ENCODE measurements around the gene STPG2. TPM values are rescaled to one million over a fixed set of nuclear protein-coding genes. Genes with fewer than 3 reads are reported as not detected.

Gene STPG2
- total and polyA plus RNA-seq, 3 donors from 2014 or later = 2.6 to 3.7 (median 2.7) TPM

- no peaks in the 10 kb centered on the region for H3K4me1 ChIP-seq
- no peak overlapping the region for H3K4me3 ChIP-seq
- no peaks in the 10 kb centered on the region for H3K9me3 ChIP-seq
- H3K36me3 ChIP-seq (ENCODE audit: low read depth, missing control alignments) = no peaks in the 10 kb centered on the region
- H3K27me3 ChIP-seq = no peaks in the 10 kb centered on the region
- H3K27ac ChIP-seq = no peak overlapping the region
- intact Hi-C loops (cut with DNase I; ENCODE audit: low total_unique reads) = no loop called here
- TF ChIP-seq POLR2A (IDR thresholded peaks at IDR 0.05) = no peak
- TF ChIP-seq CTCF (IDR thresholded peaks at IDR 0.05) = no peak
- DNase-seq = no peak
- 82 to 93% methylated on average over 2 of the region's 2 CpGs for WGBS, 2 donors
Observed at GRCh38 chr4:97774347-97774989, 368.8 kb downstream of the STPG2 start.

- intact Hi-C loops (cut with DNase I; ENCODE audit: low total_unique reads) = no loop called here
- H3K4me3 ChIP-seq = no peak overlapping the region
- no peaks in the 10 kb centered on the region for H3K36me3 ChIP-seq (ENCODE audit: low read depth, missing control alignments)
- WGBS, 2 donors = 48 to 68% methylated on average over 1 of the region's 1 CpG
- TF ChIP-seq CTCF (IDR thresholded peaks at IDR 0.05) = no peak
- TF ChIP-seq POLR2A (IDR thresholded peaks at IDR 0.05) = no peak
- H3K27ac ChIP-seq = no peak overlapping the region
- H3K9me3 ChIP-seq = no peaks in the 10 kb centered on the region
- no peaks in the 10 kb centered on the region for H3K4me1 ChIP-seq
- H3K27me3 ChIP-seq = no peaks in the 10 kb centered on the region
- no peak for DNase-seq
Observed at GRCh38 chr4:97770222-97770621, 373.1 kb downstream of the STPG2 start.

GRCh38 chr4:97762115-97762512, 381.2 kb downstream of the STPG2 start:
- WGBS, 2 donors = 31 to 38% methylated on average over 1 of the region's 1 CpG

GRCh38 chr4:97761445-97762114, 381.7 kb downstream of the STPG2 start:
- H3K36me3 ChIP-seq (ENCODE audit: low read depth, missing control alignments) = no peaks in the 10 kb centered on the region
- DNase-seq = no peak
- peaks cover 3% of the 10 kb centered on the region for H3K4me1 ChIP-seq
- H3K27me3 ChIP-seq = no peaks in the 10 kb centered on the region
- 52 to 59% methylated on average over 2 of the region's 2 CpGs for WGBS, 2 donors
- intact Hi-C loops (cut with DNase I; ENCODE audit: low total_unique reads) = no loop called here
- no peak overlapping the region for H3K27ac ChIP-seq
- no peak overlapping the region for H3K4me3 ChIP-seq
- TF ChIP-seq POLR2A (IDR thresholded peaks at IDR 0.05) = no peak
- no peak for TF ChIP-seq CTCF (IDR thresholded peaks at IDR 0.05)
- H3K9me3 ChIP-seq = no peaks in the 10 kb centered on the region

More at GRCh38 chr4:97762115-97762512, 381.2 kb downstream of the STPG2 start:
- Histone ChIP-seq H3K27ac (no peak overlapping the region), H3K36me3 (ENCODE audit: low read depth, missing control alignments) (no peaks in the 10 kb centered on the region), H3K9me3 (no peaks in the 10 kb centered on the region), H3K4me3 (no peak overlapping the region), H3K4me1 (peaks cover 3% of the 10 kb centered on the region), H3K27me3 (no peaks in the 10 kb centered on the region)
- intact Hi-C loops (cut with DNase I; ENCODE audit: low total_unique reads) = no loop called here
- no peak for DNase-seq
- TF ChIP-seq CTCF (IDR thresholded peaks at IDR 0.05) (no peak), POLR2A (IDR thresholded peaks at IDR 0.05) (no peak)
